DOHH2 (cell line): Measurements from ENCODE around the gene TSSK6.

Experiments used
- CTCF ChIP-seq: fragments of 200-600 bp; sonication (generic); IDR thresholded peaks from one replicate; pipeline ENCODE4 v1.5.1; 2014; ENCODE audit warnings: antibody characterized with exemption, mild to moderate bottlenecking, low read depth, low read length; ENCODE audit not compliant: poor library complexity, severe bottlenecking
- EZH2phosphoT487 ChIP-seq: fragments of 200-600 bp; sonication (generic); IDR thresholded peaks from 2 replicates; pipeline ENCODE4 v1.6.1; 2017; ENCODE audit warnings: borderline replicate concordance, mild to moderate bottlenecking, antibody characterized with exemption, low read length, moderate library complexity, mixed read lengths

GRCh38 chr19:19495614-19496603, 19.4 kb downstream of the TSSK6 start:
- TF ChIP-seq CTCF (no peak), EZH2phosphoT487 (no peak)
